Peyer's patch (tissue), 4 donors: Measurements from ENCODE around the gene RILPL1.

Experiments used
- POLR2A ChIP-seq, 2 donors: fragments of 450-650 bp; IDR thresholded peaks; one replicate each; pipeline ENCODE4 v1.5.1; 2017; ENCODE audit warnings: antibody characterized with exemption in 2 of 2, mild to moderate bottlenecking in 2 of 2, moderate library complexity in 2 of 2
- TF ChIP-seq, protein P1 (sequence below), 6 experiments: fragments of 450-650 bp in 4 of 6; fragments of 200-600 bp in 2 of 6; sonication (generic) in 1 of 6; IDR thresholded peaks; one replicate each; pipeline ENCODE4 v1.5.1; 2017 to 2019; ENCODE audit warnings: antibody characterized with exemption in 6 of 6, mild to moderate bottlenecking in 3 of 6, moderate library complexity in 1 of 6

DNA sequence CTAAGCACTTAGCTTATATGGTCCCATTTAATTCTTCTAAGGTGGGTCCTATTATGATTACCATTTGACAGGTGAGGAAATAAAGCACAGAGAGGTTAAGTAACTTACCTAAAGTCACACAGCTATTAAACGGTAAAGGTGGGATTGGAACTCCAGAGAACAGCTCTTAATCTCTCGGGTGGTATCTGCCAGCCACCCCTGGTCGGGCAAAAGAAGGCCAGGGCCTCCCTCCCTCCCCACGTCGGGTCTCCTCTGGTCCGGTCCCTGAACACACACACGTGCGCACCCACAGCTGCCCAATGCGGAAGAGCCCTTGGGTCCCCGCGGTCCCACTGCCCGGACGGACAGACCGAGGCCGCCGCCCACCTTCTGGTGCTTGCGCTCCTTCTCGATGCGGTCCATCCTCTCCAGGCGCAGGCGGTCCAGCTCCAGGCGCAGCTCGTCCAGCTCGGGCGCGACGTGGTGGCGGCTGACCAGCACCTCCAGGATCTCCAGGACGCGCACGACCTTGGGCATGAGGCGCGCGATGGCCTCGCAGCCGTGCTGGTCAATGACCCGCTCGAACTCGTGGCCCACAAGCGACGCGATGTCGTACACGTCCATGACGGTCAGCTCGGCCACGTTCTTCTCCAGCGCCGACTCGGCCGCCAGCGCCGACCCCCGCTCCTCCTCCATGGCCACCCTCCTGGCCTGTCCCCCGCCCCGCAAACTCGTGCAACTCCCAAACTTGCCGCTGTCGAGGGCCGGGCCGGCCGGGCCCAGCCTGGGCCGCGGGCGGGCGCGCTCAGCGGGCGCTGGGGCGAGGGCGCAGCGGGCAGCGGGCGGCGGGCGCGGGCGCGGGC, 490 bp downstream of the RILPL1 start:
- TF ChIP-seq, protein P1, sequence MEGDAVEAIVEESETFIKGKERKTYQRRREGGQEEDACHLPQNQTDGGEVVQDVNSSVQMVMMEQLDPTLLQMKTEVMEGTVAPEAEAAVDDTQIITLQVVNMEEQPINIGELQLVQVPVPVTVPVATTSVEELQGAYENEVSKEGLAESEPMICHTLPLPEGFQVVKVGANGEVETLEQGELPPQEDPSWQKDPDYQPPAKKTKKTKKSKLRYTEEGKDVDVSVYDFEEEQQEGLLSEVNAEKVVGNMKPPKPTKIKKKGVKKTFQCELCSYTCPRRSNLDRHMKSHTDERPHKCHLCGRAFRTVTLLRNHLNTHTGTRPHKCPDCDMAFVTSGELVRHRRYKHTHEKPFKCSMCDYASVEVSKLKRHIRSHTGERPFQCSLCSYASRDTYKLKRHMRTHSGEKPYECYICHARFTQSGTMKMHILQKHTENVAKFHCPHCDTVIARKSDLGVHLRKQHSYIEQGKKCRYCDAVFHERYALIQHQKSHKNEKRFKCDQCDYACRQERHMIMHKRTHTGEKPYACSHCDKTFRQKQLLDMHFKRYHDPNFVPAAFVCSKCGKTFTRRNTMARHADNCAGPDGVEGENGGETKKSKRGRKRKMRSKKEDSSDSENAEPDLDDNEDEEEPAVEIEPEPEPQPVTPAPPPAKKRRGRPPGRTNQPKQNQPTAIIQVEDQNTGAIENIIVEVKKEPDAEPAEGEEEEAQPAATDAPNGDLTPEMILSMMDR (IDR thresholded peaks at IDR 0.05) = no peak
- no peak for TF ChIP-seq POLR2A (IDR thresholded peaks at IDR 0.05)
